HAP-1 (cell line): Measurements from ENCODE around the gene TXLNB.
"Not testable (repeated sequence)": the region's sequence is repeated elsewhere in the genome, so short reads cannot be mapped to it uniquely, and the experiment has no call there.

ENCODE experiments used
- DNase-seq, 2 experiments: peaks; one replicate each; pipeline ENCODE4 v3.0.0-alpha.2; 2016 to 2020; ENCODE audit warnings: low spot score in 2 of 2
- H3K27me3 ChIP-seq: fragments of 250-450 bp; sonication (Bioruptor Pico); 2 replicates; pipeline ENCODE4 v1.5.1; 2020; ENCODE audit warnings: low read depth, mild to moderate bottlenecking, moderate library complexity
- H3K36me3 ChIP-seq: fragments of 250-450 bp; sonication (Bioruptor Pico); replicated peaks from 2 replicates; pipeline ENCODE4 v1.5.1; 2020; ENCODE audit warnings: mild to moderate bottlenecking
- H3K4me1 ChIP-seq: fragments of 250-450 bp; sonication (Bioruptor Pico); 2 replicates; pipeline ENCODE4 v1.5.1; 2020; ENCODE audit warnings: mild to moderate bottlenecking
- H3K4me3 ChIP-seq: fragments of 250-450 bp; sonication (Bioruptor Pico); 2 replicates; pipeline ENCODE4 v1.5.1; 2020; ENCODE audit warnings: mild to moderate bottlenecking, moderate library complexity
- H3K9me3 ChIP-seq: fragments of 250-450 bp; sonication (Bioruptor Pico); 2 replicates; pipeline ENCODE4 v1.5.1; 2020; ENCODE audit warnings: mild to moderate bottlenecking, moderate library complexity
- in situ Hi-C: fragments of 300-500 bp; cut with MboI; formaldehyde crosslinking; loops from 3 replicates; pipeline ENCODE4 v1.14.3; 2020; ENCODE audit warnings: low sequenced_read_pairs, inconsistent platforms, mixed read lengths

The TXLNB gene

GRCh38 chr6:139250296-139251044 lies 41.3 kb downstream of the TXLNB start:
- no peaks in the 10 kb centered on the region for H3K27me3 ChIP-seq
- no peaks in the 10 kb centered on the region for H3K4me1 ChIP-seq
- peak; percentile 57 to 78 for DNase-seq
- in situ Hi-C loops: no loop called here
- H3K9me3 ChIP-seq: no peaks in the 10 kb centered on the region
- H3K36me3 ChIP-seq: no peaks in the 10 kb centered on the region
- no peak overlapping the region for H3K4me3 ChIP-seq

GRCh38 chr6:139249395-139249794 lies 42.4 kb downstream of the TXLNB start:
- Histone ChIP-seq H3K27me3 (no peaks in the 10 kb centered on the region), H3K4me1 (no peaks in the 10 kb centered on the region), H3K4me3 (no peak overlapping the region), H3K9me3 (no peaks in the 10 kb centered on the region), H3K36me3 (no peaks in the 10 kb centered on the region)
- in situ Hi-C loops: no loop called here
- no peak for DNase-seq

- Histone ChIP-seq H3K36me3 (no peaks in the 10 kb centered on the region), H3K4me1 (no peaks in the 10 kb centered on the region), H3K9me3 (no peaks in the 10 kb centered on the region), H3K27me3 (no peaks in the 10 kb centered on the region), H3K4me3 (no peak overlapping the region)
- in situ Hi-C loops: no loop called here
- no peak for DNase-seq
These were observed 42.9 kb downstream of the TXLNB start for GRCh38 chr6:139248911-139249310.

GRCh38 chr6:139247618-139248017 lies 44.2 kb downstream of the TXLNB start:
- Histone ChIP-seq H3K27me3 (no peaks in the 10 kb centered on the region), H3K4me1 (no peaks in the 10 kb centered on the region), H3K36me3 (no peaks in the 10 kb centered on the region), H3K4me3 (no peak overlapping the region), H3K9me3 (no peaks in the 10 kb centered on the region)
- in situ Hi-C loops: no loop called here
- DNase-seq: no peak

- H3K4me3 ChIP-seq: no peak overlapping the region
- H3K27me3 ChIP-seq: no peaks in the 10 kb centered on the region
- DNase-seq: no peak
- no peaks in the 10 kb centered on the region for H3K36me3 ChIP-seq
- H3K4me1 ChIP-seq: no peaks in the 10 kb centered on the region
- in situ Hi-C loops: no loop called here
- H3K9me3 ChIP-seq: no peaks in the 10 kb centered on the region
These were observed 48.3 kb downstream of the TXLNB start for GRCh38 chr6:139243536-139243935.

- no peaks in the 10 kb centered on the region for H3K4me1 ChIP-seq
- no peak for DNase-seq
- in situ Hi-C loops: no loop called here
- no peaks in the 10 kb centered on the region for H3K27me3 ChIP-seq
- no peak overlapping the region for H3K4me3 ChIP-seq
- no peaks in the 10 kb centered on the region for H3K36me3 ChIP-seq
- no peaks in the 10 kb centered on the region for H3K9me3 ChIP-seq
These were observed 49.1 kb downstream of the TXLNB start for GRCh38 chr6:139242457-139243240.

- Histone ChIP-seq H3K9me3 (no peaks in the 10 kb centered on the region), H3K36me3 (no peaks in the 10 kb centered on the region), H3K4me1 (no peaks in the 10 kb centered on the region), H3K27me3 (no peaks in the 10 kb centered on the region), H3K4me3 (no peak overlapping the region)
- in situ Hi-C loops: no loop called here
- DNase-seq: no peak
These were observed 51.4 kb downstream of the TXLNB start for GRCh38 chr6:139240161-139241010.

GRCh38 chr6:139239064-139239463 lies 52.7 kb downstream of the TXLNB start:
- peaks cover 2% of the 10 kb centered on the region; the same call in 1 of the 2 replicates for H3K9me3 ChIP-seq
- H3K4me1 ChIP-seq: no peaks in the 10 kb centered on the region
- H3K27me3 ChIP-seq: no peaks in the 10 kb centered on the region
- in situ Hi-C loops: no loop called here
- H3K4me3 ChIP-seq: no peak overlapping the region
- no peak for DNase-seq
- H3K36me3 ChIP-seq: no peaks in the 10 kb centered on the region

- Histone ChIP-seq H3K27me3 (no peaks in the 10 kb centered on the region), H3K4me3 (no peak overlapping the region), H3K36me3 (no peaks in the 10 kb centered on the region), H3K4me1 (no peaks in the 10 kb centered on the region), H3K9me3 (peaks cover 6% of the 10 kb centered on the region)
- DNase-seq: no peak
- in situ Hi-C loops: no loop called here
These were observed 55.7 kb downstream of the TXLNB start for GRCh38 chr6:139236105-139236504.

GRCh38 chr6:139235661-139236060 lies 56.1 kb downstream of the TXLNB start:
- H3K9me3 ChIP-seq: peaks cover 6% of the 10 kb centered on the region
- H3K4me1 ChIP-seq: peaks cover 3% of the 10 kb centered on the region
- DNase-seq: no peak
- H3K4me3 ChIP-seq: no peak overlapping the region
- H3K36me3 ChIP-seq: no peaks in the 10 kb centered on the region
- H3K27me3 ChIP-seq: no peaks in the 10 kb centered on the region
- in situ Hi-C loops: no loop called here

GRCh38 chr6:139234193-139234592 lies 57.6 kb downstream of the TXLNB start:
- H3K9me3 ChIP-seq, H3K27me3 ChIP-seq: not testable (repeated sequence)
- in situ Hi-C loops: loop anchor here (5.0 kb wide), 1 partner anchor 123 kb away; no protein-coding TSS in a partner anchor

GRCh38 chr6:139231206-139231605 lies 60.6 kb downstream of the TXLNB start:
- Histone ChIP-seq H3K36me3 (no peaks in the 10 kb centered on the region), H3K9me3 (peaks cover 6% of the 10 kb centered on the region), H3K4me3 (no peak overlapping the region), H3K4me1 (peaks cover 7% of the 10 kb centered on the region), H3K27me3 (no peaks in the 10 kb centered on the region)
- no peak for DNase-seq
- in situ Hi-C loops: loop anchor here (5.0 kb wide), 1 partner anchor 126 kb away; no protein-coding TSS in a partner anchor

More at GRCh38 chr6:139234193-139234592, 57.6 kb downstream of the TXLNB start:
- H3K36me3 ChIP-seq, DNase-seq, H3K4me3 ChIP-seq, H3K4me1 ChIP-seq: not testable (repeated sequence)

- in situ Hi-C loops: loop anchor here (5.0 kb wide), 1 partner anchor 127 kb away; no protein-coding TSS in a partner anchor
- Histone ChIP-seq H3K4me3 (no peak overlapping the region), H3K4me1 (peaks cover 7% of the 10 kb centered on the region), H3K27me3 (no peaks in the 10 kb centered on the region), H3K36me3 (no peaks in the 10 kb centered on the region), H3K9me3 (peaks cover 6% of the 10 kb centered on the region)
- DNase-seq: peak; percentile 4 to 32
These were observed 61.4 kb downstream of the TXLNB start for GRCh38 chr6:139230391-139230840.
